HG02973 (cell line): ENCODE data around the gene CD151.

Experiments used
- ATAC-seq: cut with Tn5 transposase; IDR thresholded peaks from one replicate; pipeline ENCODE4 v1.9.1; 2021; ENCODE audit warnings: moderate library complexity; ENCODE audit not compliant: unreplicated experiment

The CD151 gene

GRCh38 chr11:855330-855674 lies 22.6 kb downstream of the CD151 start:
- no peak for ATAC-seq

- ATAC-seq, result no peak
Measured at GRCh38 chr11:855796-856195, 23.0 kb downstream of the CD151 start.

- no peak for ATAC-seq
Measured at GRCh38 chr11:856397-856796, 23.6 kb downstream of the CD151 start.

- no peak for ATAC-seq
Measured at GRCh38 chr11:858053-858761, 25.5 kb downstream of the CD151 start.

- no peak for ATAC-seq
Measured at GRCh38 chr11:858762-859339, 26.1 kb downstream of the CD151 start.

GRCh38 chr11:859394-860131 lies 26.8 kb downstream of the CD151 start:
- ATAC-seq, result no peak

GRCh38 chr11:860234-861104 lies 27.7 kb downstream of the CD151 start:
- ATAC-seq, result no peak

- no peak for ATAC-seq
Measured at GRCh38 chr11:861105-861479, 28.3 kb downstream of the CD151 start.

- no peak for ATAC-seq
Measured at GRCh38 chr11:862081-862661, 29.4 kb downstream of the CD151 start.

GRCh38 chr11:862696-863022 lies 29.9 kb downstream of the CD151 start:
- ATAC-seq, result no peak

- no peak for ATAC-seq
Measured at GRCh38 chr11:863023-863909, 30.5 kb downstream of the CD151 start.

- no peak for ATAC-seq
Measured at GRCh38 chr11:863910-864827, 31.4 kb downstream of the CD151 start.

- ATAC-seq, result no peak
Measured at GRCh38 chr11:864898-865297, 32.1 kb downstream of the CD151 start.

GRCh38 chr11:865462-866430 lies 33.0 kb downstream of the CD151 start:
- no peak for ATAC-seq

- no peak for ATAC-seq
Measured at GRCh38 chr11:866481-866880, 33.7 kb downstream of the CD151 start.

GRCh38 chr11:867856-868358 lies 35.2 kb downstream of the CD151 start:
- ATAC-seq, result no peak

- no peak for ATAC-seq
Measured at GRCh38 chr11:868394-868793, 35.6 kb downstream of the CD151 start.

- ATAC-seq, result no peak
Measured at GRCh38 chr11:868802-869201, 36.0 kb downstream of the CD151 start.
